Measurements from ENCODE around the gene DOCK2.

DNA sequence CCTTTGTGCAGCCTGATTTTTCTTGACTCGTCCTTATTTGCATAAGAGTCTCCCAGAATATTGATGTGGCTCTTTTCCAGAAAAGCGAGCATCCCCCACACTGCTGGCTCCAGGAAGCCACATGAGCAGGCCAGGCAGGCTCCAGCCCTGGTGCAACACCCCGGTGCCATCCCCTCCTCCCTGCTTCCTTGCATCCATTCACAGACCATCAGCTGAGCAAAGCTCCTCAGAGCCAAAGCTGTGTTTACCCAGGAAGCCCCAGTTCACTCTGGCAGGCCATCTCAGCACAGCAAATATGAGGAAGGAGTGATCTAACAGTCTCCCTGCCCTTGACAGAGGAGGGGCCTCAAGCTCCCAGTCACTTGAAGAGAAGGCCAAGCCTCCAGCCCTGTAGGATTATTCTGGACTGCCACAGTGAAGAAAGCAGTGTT lies 308.8 kb downstream of the DOCK2 start:
- TF ChIP-seq CTCF (IDR thresholded peaks at IDR 0.05; ENCODE audit: low read depth, low read length, poor library complexity, severe bottlenecking) = no peak
- TF ChIP-seq EZH2phosphoT487 (IDR thresholded peaks at IDR 0.05; ENCODE audit: borderline replicate concordance, low read length) = no peak

Data from DOHH2 (cell line).